ENCODE measurements around the gene CD200.

Gene CD200

DNA sequence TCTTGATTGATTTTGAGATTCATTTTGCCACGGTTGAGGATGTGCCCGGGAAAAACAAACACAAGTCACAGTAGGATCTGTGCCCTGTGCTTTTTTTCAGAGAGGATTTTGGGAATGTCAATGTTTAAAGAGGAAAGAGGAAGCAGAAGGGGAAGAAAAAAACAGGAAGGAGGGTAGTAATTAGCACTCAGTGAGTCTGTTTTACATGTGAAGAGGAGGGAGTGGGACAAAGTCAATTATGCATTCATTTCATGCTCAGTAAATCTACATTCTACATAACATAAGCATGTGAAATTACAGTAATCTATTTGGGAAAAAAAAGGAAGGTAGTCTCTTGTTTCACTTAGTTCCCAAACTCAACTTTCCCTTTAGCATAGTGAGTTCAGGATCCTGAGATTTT lies 18.3 kb upstream of the CD200 start:
- TF ChIP-seq, protein P1, sequence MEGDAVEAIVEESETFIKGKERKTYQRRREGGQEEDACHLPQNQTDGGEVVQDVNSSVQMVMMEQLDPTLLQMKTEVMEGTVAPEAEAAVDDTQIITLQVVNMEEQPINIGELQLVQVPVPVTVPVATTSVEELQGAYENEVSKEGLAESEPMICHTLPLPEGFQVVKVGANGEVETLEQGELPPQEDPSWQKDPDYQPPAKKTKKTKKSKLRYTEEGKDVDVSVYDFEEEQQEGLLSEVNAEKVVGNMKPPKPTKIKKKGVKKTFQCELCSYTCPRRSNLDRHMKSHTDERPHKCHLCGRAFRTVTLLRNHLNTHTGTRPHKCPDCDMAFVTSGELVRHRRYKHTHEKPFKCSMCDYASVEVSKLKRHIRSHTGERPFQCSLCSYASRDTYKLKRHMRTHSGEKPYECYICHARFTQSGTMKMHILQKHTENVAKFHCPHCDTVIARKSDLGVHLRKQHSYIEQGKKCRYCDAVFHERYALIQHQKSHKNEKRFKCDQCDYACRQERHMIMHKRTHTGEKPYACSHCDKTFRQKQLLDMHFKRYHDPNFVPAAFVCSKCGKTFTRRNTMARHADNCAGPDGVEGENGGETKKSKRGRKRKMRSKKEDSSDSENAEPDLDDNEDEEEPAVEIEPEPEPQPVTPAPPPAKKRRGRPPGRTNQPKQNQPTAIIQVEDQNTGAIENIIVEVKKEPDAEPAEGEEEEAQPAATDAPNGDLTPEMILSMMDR (IDR thresholded peaks at IDR 0.05; ENCODE audit: low read depth, low read length), result no peak
- no peak overlapping the region for H3K4me3 ChIP-seq (ENCODE audit: low read depth, low read length)

DNA sequence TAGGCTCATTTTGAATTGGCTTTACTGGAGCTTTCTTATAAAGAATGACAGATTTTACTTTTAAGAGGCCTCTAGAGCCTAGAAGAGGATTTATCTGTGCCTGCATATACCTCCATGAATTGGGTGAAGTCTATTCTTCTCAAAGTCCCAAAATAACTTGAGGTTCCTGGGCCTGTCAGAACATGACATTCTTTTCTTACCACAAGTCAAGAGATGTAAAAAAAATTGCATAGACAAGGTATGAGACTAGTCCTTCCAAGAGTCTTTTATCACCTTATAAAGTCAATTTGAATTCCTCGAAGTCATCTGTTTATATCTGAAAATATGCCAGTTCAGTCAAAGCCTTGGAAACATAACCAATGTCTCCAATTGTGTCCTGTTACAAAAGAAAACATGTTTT lies 17.2 kb upstream of the CD200 start:
- TF ChIP-seq, protein P1 (IDR thresholded peaks at IDR 0.05; ENCODE audit: low read depth, low read length), result no peak
- H3K4me3 ChIP-seq (ENCODE audit: low read depth, low read length), result no peak overlapping the region

DNA sequence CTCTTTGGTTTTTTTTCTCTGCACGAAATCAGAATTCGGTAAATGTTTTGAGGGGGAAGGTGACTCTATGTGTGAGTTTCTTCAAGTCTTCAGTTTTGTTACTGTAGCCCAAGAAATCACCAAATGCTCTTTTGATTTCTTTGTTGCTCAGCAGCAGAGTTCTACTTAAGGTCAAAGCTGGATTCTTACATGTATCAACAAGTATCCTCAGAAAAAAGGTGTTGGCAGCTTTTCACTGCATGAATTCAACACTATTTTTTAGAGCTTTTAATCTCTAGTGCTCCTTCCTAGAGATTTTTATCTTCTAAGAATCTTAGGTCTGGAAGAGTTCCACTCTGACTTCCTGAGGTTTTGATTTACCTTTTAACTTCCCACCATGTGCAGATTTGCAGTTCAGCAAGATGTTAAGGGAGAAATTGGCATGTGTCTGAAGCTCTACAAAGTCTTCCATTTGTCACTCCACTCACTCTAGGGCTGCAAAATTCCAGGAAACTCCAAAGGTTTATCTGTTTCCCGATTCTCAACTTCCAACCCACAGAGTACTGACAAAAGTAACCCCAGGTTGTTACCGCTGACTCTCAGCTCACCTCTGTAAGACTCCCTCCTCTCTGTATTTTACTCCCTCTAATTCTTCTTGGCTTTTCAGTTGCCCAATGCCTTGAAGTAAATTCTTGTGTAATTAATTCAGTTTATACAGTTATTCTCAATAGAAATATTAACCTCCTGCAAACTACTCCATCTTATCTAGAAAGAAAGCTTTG lies 13.3 kb upstream of the CD200 start:
- TF ChIP-seq, protein P1 (IDR thresholded peaks at IDR 0.05; ENCODE audit: low read depth, low read length), result no peak
- no peak overlapping the region for H3K4me3 ChIP-seq (ENCODE audit: low read depth, low read length)

DNA sequence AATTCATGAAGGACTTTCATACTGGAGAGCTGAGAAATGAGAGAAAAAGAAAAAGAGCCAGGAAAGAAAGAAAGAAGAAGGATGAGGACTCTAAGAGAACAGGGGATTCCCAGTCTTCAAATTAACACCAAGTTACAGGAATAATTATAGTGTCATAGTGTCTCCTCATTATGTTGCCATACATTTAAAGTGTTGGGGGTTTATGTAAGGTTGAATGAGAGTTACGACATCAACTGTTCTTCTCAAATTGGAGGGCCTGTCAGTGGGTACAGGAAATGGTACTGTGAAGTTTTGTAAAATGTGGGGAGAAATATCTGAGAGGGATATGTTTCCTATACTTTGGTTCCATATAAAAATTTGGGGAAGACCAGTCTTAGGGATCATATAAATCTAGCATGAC lies 12.3 kb upstream of the CD200 start:
- H3K4me3 ChIP-seq (ENCODE audit: low read depth, low read length), result no peak overlapping the region
- TF ChIP-seq, protein P1 (IDR thresholded peaks at IDR 0.05; ENCODE audit: low read depth, low read length), result no peak

GRCh38 chr3:112321867-112322652 lies 10.9 kb upstream of the CD200 start:
- H3K4me3 ChIP-seq (ENCODE audit: low read depth, low read length), result no peak overlapping the region
- TF ChIP-seq, protein P1 (IDR thresholded peaks at IDR 0.05; ENCODE audit: low read depth, low read length), result no peak

- TF ChIP-seq, protein P1 (IDR thresholded peaks at IDR 0.05; ENCODE audit: low read depth, low read length), result peak; percentile 33; the same call in 1 of the 2 replicates
- H3K4me3 ChIP-seq (ENCODE audit: low read depth, low read length), result no peak overlapping the region
Measured at GRCh38 chr3:112327371-112327951, 5.5 kb upstream of the CD200 start.

DNA sequence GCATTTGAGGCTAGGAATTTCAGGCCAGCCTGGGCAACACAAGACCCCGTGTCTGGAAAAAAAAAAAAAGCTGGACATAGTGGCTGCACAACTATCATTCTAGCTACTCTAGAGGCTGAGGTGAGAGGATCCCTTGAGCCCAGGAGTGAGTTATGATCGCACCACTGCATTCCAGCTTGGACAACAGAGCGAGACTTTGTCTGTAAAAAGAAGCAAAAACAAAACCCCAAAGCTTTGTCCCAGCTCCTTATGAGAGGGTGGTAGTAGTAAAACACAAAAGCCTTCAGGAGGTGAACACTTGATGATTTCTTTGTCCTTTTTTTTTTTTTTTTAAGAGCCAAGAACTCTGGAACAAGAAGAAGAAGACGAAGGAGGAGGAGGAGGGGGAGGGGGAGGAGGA lies 1.1 kb upstream of the CD200 start:
- H3K4me3 ChIP-seq (ENCODE audit: low read depth, low read length), result no peak overlapping the region

More for the DNA sequence above, 1.1 kb upstream of the CD200 start:
- TF ChIP-seq, protein P1 (IDR thresholded peaks at IDR 0.05; ENCODE audit: low read depth, low read length), result no peak
